KMS-11 (cell line): ENCODE measurements around the gene PPP1R13B.

Experiments
- H2AFZ ChIP-seq: fragments of 200-600 bp; sonication (generic); 2 replicates; pipeline ENCODE4 v1.6.1; 2016; ENCODE audit warnings: antibody characterized with exemption, mixed run types, low read depth
- H3K27ac ChIP-seq: fragments of 200-600 bp; sonication (generic); 2 replicates; pipeline ENCODE4 v1.6.1; 2016; ENCODE audit warnings: mild to moderate bottlenecking, mixed run types
- H3K27me3 ChIP-seq: fragments of 200-600 bp; sonication (generic); 2 replicates; pipeline ENCODE4 v1.6.1; 2017; ENCODE audit warnings: mild to moderate bottlenecking, low read depth, mixed run types, moderate library complexity; ENCODE audit not compliant: insufficient read depth
- H3K36me3 ChIP-seq: fragments of 200-600 bp; sonication (generic); 2 replicates; pipeline ENCODE4 v1.6.1; 2017; ENCODE audit warnings: mild to moderate bottlenecking, mixed run types; ENCODE audit not compliant: insufficient read depth
- H3K4me1 ChIP-seq: fragments of 200-600 bp; sonication (generic); 2 replicates; pipeline ENCODE4 v1.6.1; 2016; ENCODE audit warnings: mild to moderate bottlenecking, low read depth, mixed run types; ENCODE audit not compliant: poor library complexity, severe bottlenecking
- H3K4me2 ChIP-seq: fragments of 200-600 bp; sonication (generic); 2 replicates; pipeline ENCODE4 v1.7.0; 2016; ENCODE audit warnings: mild to moderate bottlenecking, mixed run types
- H3K4me3 ChIP-seq: fragments of 200-600 bp; sonication (generic); IDR thresholded peaks from 2 replicates; pipeline ENCODE4 v1.6.1; 2017; ENCODE audit warnings: low read depth, low read length, mixed read lengths; ENCODE audit not compliant: insufficient read depth
- H3K79me2 ChIP-seq: fragments of 200-600 bp; sonication (generic); 2 replicates; pipeline ENCODE4 v1.6.1; 2016; ENCODE audit warnings: low read depth, mixed run types; ENCODE audit not compliant: insufficient read depth
- H3K9ac ChIP-seq: fragments of 200-600 bp; sonication (generic); 2 replicates; pipeline ENCODE4 v1.6.1; 2016; ENCODE audit warnings: mild to moderate bottlenecking, mixed run types
- H4K20me1 ChIP-seq: fragments of 200-600 bp; sonication (generic); 2 replicates; pipeline ENCODE4 v1.6.1; 2016; ENCODE audit warnings: mild to moderate bottlenecking, mixed run types; ENCODE audit not compliant: insufficient read depth
- CTCF ChIP-seq: fragments of 200-600 bp; sonication (generic); conservative IDR thresholded peaks from 2 replicates; pipeline ENCODE4 v1.6.1; 2017; ENCODE audit warnings: low read depth, mild to moderate bottlenecking, antibody characterized with exemption, low read length, moderate library complexity, mixed read lengths

Gene PPP1R13B

GRCh38 chr14:103869406-103870143 lies 22.2 kb upstream of the PPP1R13B start:
- H3K27ac ChIP-seq = no peak overlapping the region
- no peak overlapping the region for H2AFZ ChIP-seq

GRCh38 chr14:103868242-103868897 lies 21.0 kb upstream of the PPP1R13B start:
- no peak overlapping the region for H3K4me3 ChIP-seq
- no peak overlapping the region for H2AFZ ChIP-seq
- H3K4me1 ChIP-seq = no peaks in the 10 kb centered on the region
- H3K4me2 ChIP-seq = no peak overlapping the region
- H3K9ac ChIP-seq = no peak overlapping the region
- no peaks in the 10 kb centered on the region for H3K79me2 ChIP-seq
- H4K20me1 ChIP-seq = no peaks in the 10 kb centered on the region
- H3K27me3 ChIP-seq = no peaks in the 10 kb centered on the region
- no peaks in the 10 kb centered on the region for H3K36me3 ChIP-seq
- no peak for TF ChIP-seq CTCF
- H3K27ac ChIP-seq = no peak overlapping the region

More at GRCh38 chr14:103869406-103870143, 22.2 kb upstream of the PPP1R13B start:
- Histone ChIP-seq H3K4me1 (no peaks in the 10 kb centered on the region), H3K9ac (no peak overlapping the region), H3K79me2 (no peaks in the 10 kb centered on the region), H4K20me1 (no peaks in the 10 kb centered on the region), H3K36me3 (no peaks in the 10 kb centered on the region), H3K27me3 (no peaks in the 10 kb centered on the region), H3K4me3 (no peak overlapping the region), H3K4me2 (no peak overlapping the region)
- no peak for TF ChIP-seq CTCF

- H3K4me3 ChIP-seq = no peak overlapping the region
- no peaks in the 10 kb centered on the region for H3K27me3 ChIP-seq
- no peak overlapping the region for H3K27ac ChIP-seq
- no peaks in the 10 kb centered on the region for H4K20me1 ChIP-seq
- H3K4me2 ChIP-seq = no peak overlapping the region
- no peaks in the 10 kb centered on the region for H3K4me1 ChIP-seq
- no peak overlapping the region for H3K9ac ChIP-seq
- no peaks in the 10 kb centered on the region for H3K79me2 ChIP-seq
- H3K36me3 ChIP-seq = no peaks in the 10 kb centered on the region
- H2AFZ ChIP-seq = no peak overlapping the region
- no peak for TF ChIP-seq CTCF
Observed at GRCh38 chr14:103867523-103867953, 20.2 kb upstream of the PPP1R13B start.

GRCh38 chr14:103867020-103867419 lies 19.6 kb upstream of the PPP1R13B start:
- no peak overlapping the region for H3K4me3 ChIP-seq

More at GRCh38 chr14:103867020-103867419, 19.6 kb upstream of the PPP1R13B start:
- no peaks in the 10 kb centered on the region for H3K79me2 ChIP-seq
- no peaks in the 10 kb centered on the region for H4K20me1 ChIP-seq
- H2AFZ ChIP-seq = no peak overlapping the region
- H3K27me3 ChIP-seq = no peaks in the 10 kb centered on the region
- H3K4me1 ChIP-seq = no peaks in the 10 kb centered on the region
- H3K27ac ChIP-seq = no peak overlapping the region
- no peak overlapping the region for H3K9ac ChIP-seq
- no peaks in the 10 kb centered on the region for H3K36me3 ChIP-seq
- TF ChIP-seq CTCF = no peak
- H3K4me2 ChIP-seq = no peak overlapping the region
